ENCODE measurements around the gene ABCA7. TPM values are rescaled to one million over a fixed set of nuclear protein-coding genes. Genes with fewer than 3 reads are reported as not detected.
A peak's percentile ranks its signal among the peaks of the same experiment; 100 is the strongest.

Gene ABCA7
- total and polyA plus RNA-seq, 2 of the 13 experiments (the other 11 are each of a cell fraction or from before 2014, with no cell fraction given) = 4.4 to 32.4 TPM

DNA sequence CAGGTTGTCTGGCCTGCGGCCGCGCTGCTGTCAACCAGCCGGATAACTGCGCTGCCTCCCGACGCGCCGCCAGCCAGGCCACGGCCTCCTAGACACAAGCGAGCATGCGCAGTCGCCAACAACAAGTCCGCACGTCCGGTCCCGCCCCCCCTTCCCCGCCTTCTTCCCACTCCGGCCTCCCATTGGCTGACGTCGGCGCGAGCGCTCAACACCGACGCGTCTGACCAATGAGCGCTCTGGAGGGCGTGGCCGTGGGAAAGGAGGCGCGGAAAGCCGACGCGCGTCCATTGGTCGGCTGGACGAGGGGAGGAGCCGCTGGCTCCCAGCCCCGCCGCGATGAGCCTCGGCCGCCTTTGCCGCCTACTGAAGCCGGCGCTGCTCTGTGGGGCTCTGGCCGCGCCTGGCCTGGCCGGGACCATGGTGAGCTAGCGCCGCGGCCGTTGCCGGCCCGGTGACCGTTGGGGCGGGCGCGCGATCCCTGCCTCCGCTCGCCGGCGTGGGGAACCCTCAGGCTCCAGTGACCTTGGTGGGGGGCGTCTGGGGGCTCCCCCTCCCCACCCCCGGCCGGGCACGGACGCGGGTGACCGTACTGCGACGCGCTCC lies 63.9 kb downstream of the ABCA7 start, which contains the start of gene GPX4 (continued):
- TF ChIP-seq, protein P1, sequence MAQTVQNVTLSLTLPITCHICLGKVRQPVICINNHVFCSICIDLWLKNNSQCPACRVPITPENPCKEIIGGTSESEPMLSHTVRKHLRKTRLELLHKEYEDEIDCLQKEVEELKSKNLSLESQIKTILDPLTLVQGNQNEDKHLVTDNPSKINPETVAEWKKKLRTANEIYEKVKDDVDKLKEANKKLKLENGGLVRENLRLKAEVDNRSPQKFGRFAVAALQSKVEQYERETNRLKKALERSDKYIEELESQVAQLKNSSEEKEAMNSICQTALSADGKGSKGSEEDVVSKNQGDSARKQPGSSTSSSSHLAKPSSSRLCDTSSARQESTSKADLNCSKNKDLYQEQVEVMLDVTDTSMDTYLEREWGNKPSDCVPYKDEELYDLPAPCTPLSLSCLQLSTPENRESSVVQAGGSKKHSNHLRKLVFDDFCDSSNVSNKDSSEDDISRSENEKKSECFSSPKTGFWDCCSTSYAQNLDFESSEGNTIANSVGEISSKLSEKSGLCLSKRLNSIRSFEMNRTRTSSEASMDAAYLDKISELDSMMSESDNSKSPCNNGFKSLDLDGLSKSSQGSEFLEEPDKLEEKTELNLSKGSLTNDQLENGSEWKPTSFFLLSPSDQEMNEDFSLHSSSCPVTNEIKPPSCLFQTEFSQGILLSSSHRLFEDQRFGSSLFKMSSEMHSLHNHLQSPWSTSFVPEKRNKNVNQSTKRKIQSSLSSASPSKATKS (CRISPR knock-in tag; IDR thresholded peaks at IDR 0.05) = no peak
- TF ChIP-seq ZNF678 (CRISPR knock-in tag; IDR thresholded peaks at IDR 0.05) (no peak), ZNF124 (CRISPR knock-in tag; IDR thresholded peaks at IDR 0.05) (peak; percentile 63; the same call in 1 of the 2 replicates), SRY (CRISPR knock-in tag; IDR thresholded peaks at IDR 0.05) (peak; percentile 82; the same call in 1 of the 2 replicates), RBM39 (IDR thresholded peaks at IDR 0.05; ENCODE audit: low read depth, low read length, poor library complexity, severe bottlenecking) (peak; percentile 90), JUND (CRISPR knock-in tag; IDR thresholded peaks at IDR 0.05) (no peak), ZSCAN25 (CRISPR knock-in tag; IDR thresholded peaks at IDR 0.05) (peak; percentile 53; the same call in 1 of the 2 replicates), HOXA7 (CRISPR knock-in tag; IDR thresholded peaks at IDR 0.05) (no peak), ARHGAP35 (CRISPR knock-in tag; IDR thresholded peaks at IDR 0.05; ENCODE audit: borderline replicate concordance) (peak; percentile 57), STAT5B (CRISPR knock-in tag; IDR thresholded peaks at IDR 0.05) (peak; percentile 47; the same call in 1 of the 2 replicates), GZF1 (CRISPR knock-in tag; IDR thresholded peaks at IDR 0.05) (no peak), POLR2A (IDR thresholded peaks at IDR 0.05; ENCODE audit: insufficient read depth in 1 of 2, low read depth in 2 of 2, low read length in 2 of 2) (peak; percentile 95)
- TF ChIP-seq, protein P2, sequence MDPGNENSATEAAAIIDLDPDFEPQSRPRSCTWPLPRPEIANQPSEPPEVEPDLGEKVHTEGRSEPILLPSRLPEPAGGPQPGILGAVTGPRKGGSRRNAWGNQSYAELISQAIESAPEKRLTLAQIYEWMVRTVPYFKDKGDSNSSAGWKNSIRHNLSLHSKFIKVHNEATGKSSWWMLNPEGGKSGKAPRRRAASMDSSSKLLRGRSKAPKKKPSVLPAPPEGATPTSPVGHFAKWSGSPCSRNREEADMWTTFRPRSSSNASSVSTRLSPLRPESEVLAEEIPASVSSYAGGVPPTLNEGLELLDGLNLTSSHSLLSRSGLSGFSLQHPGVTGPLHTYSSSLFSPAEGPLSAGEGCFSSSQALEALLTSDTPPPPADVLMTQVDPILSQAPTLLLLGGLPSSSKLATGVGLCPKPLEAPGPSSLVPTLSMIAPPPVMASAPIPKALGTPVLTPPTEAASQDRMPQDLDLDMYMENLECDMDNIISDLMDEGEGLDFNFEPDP (CRISPR knock-in tag; conservative IDR thresholded peaks at IDR 0.05) = no peak
- TF ChIP-seq, protein P3, sequence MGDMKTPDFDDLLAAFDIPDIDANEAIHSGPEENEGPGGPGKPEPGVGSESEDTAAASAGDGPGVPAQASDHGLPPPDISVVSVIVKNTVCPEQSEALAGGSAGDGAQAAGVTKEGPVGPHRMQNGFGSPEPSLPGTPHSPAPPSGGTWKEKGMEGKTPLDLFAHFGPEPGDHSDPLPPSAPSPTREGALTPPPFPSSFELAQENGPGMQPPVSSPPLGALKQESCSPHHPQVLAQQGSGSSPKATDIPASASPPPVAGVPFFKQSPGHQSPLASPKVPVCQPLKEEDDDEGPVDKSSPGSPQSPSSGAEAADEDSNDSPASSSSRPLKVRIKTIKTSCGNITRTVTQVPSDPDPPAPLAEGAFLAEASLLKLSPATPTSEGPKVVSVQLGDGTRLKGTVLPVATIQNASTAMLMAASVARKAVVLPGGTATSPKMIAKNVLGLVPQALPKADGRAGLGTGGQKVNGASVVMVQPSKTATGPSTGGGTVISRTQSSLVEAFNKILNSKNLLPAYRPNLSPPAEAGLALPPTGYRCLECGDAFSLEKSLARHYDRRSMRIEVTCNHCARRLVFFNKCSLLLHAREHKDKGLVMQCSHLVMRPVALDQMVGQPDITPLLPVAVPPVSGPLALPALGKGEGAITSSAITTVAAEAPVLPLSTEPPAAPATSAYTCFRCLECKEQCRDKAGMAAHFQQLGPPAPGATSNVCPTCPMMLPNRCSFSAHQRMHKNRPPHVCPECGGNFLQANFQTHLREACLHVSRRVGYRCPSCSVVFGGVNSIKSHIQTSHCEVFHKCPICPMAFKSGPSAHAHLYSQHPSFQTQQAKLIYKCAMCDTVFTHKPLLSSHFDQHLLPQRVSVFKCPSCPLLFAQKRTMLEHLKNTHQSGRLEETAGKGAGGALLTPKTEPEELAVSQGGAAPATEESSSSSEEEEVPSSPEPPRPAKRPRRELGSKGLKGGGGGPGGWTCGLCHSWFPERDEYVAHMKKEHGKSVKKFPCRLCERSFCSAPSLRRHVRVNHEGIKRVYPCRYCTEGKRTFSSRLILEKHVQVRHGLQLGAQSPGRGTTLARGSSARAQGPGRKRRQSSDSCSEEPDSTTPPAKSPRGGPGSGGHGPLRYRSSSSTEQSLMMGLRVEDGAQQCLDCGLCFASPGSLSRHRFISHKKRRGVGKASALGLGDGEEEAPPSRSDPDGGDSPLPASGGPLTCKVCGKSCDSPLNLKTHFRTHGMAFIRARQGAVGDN (CRISPR knock-in tag; IDR thresholded peaks at IDR 0.05) = peak; percentile 91
- TF ChIP-seq, protein P4, sequence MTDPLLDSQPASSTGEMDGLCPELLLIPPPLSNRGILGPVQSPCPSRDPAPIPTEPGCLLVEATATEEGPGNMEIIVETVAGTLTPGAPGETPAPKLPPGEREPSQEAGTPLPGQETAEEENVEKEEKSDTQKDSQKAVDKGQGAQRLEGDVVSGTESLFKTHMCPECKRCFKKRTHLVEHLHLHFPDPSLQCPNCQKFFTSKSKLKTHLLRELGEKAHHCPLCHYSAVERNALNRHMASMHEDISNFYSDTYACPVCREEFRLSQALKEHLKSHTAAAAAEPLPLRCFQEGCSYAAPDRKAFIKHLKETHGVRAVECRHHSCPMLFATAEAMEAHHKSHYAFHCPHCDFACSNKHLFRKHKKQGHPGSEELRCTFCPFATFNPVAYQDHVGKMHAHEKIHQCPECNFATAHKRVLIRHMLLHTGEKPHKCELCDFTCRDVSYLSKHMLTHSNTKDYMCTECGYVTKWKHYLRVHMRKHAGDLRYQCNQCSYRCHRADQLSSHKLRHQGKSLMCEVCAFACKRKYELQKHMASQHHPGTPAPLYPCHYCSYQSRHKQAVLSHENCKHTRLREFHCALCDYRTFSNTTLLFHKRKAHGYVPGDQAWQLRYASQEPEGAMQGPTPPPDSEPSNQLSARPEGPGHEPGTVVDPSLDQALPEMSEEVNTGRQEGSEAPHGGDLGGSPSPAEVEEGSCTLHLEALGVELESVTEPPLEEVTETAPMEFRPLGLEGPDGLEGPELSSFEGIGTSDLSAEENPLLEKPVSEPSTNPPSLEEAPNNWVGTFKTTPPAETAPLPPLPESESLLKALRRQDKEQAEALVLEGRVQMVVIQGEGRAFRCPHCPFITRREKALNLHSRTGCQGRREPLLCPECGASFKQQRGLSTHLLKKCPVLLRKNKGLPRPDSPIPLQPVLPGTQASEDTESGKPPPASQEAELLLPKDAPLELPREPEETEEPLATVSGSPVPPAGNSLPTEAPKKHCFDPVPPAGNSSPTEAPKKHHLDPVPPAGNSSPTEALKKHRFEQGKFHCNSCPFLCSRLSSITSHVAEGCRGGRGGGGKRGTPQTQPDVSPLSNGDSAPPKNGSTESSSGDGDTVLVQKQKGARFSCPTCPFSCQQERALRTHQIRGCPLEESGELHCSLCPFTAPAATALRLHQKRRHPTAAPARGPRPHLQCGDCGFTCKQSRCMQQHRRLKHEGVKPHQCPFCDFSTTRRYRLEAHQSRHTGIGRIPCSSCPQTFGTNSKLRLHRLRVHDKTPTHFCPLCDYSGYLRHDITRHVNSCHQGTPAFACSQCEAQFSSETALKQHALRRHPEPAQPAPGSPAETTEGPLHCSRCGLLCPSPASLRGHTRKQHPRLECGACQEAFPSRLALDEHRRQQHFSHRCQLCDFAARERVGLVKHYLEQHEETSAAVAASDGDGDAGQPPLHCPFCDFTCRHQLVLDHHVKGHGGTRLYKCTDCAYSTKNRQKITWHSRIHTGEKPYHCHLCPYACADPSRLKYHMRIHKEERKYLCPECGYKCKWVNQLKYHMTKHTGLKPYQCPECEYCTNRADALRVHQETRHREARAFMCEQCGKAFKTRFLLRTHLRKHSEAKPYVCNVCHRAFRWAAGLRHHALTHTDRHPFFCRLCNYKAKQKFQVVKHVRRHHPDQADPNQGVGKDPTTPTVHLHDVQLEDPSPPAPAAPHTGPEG (CRISPR knock-in tag; IDR thresholded peaks at IDR 0.05) = 0 out of 2 replicates have a peak, but pooled peaks have one; percentile 29

Data from HepG2 (cell line).